ENCODE data around the gene GPR87. TPM values are rescaled to one million over a fixed set of nuclear protein-coding genes. Genes with fewer than 3 reads are reported as not detected.

GPR87 gene
- total and polyA plus RNA-seq, 9 of the 15 experiments (the other 6 are each of a cell fraction or from before 2014, with no cell fraction given), result not detected

GRCh38 chr3:151357463-151357850, 40.8 kb upstream of the GPR87 start (continued):
- TF ChIP-seq ZNF407 (IDR thresholded peaks at IDR 0.05; ENCODE audit: low read depth), result no peak
- no peak for TF ChIP-seq ARID1B (IDR thresholded peaks at IDR 0.05)
- TF ChIP-seq ZNF586 (CRISPR knock-in tag; conservative IDR thresholded peaks at IDR 0.05), result no peak
- TF ChIP-seq ATF6 (CRISPR knock-in tag; IDR thresholded peaks at IDR 0.05), result no peak

Measured in K562 (cell line).